Keratinocyte (primary cell): Measurements from ENCODE around the gene TMEM87B.
"Not testable (repeated sequence)": the region's sequence is repeated elsewhere in the genome, so short reads cannot be mapped to it uniquely, and the experiment has no call there.

Source experiments
- EZH2 ChIP-seq: IDR thresholded peaks from one replicate; pipeline ENCODE4 v1.6.1; 2012; ENCODE audit warnings: inconsistent platforms, mild to moderate bottlenecking, low read length, moderate library complexity
- TF ChIP-seq, protein P1 (sequence below), 3 experiments: IDR thresholded peaks in 1 of 3; conservative IDR thresholded peaks in 1 of 3; optimal IDR thresholded peaks in 1 of 3; 2 replicates in 2 of 3; 3 replicates in 1 of 3; pipeline versions ENCODE3 to v1.5.1; 2011; ENCODE audit warnings: low read length in 3 of 3, mild to moderate bottlenecking in 3 of 3, moderate library complexity in 2 of 3, control low read depth in 1 of 3, inconsistent platforms in 1 of 3; ENCODE audit not compliant: insufficient read depth in 2 of 3; ENCODE audit errors: extremely low read depth in 1 of 3

DNA sequence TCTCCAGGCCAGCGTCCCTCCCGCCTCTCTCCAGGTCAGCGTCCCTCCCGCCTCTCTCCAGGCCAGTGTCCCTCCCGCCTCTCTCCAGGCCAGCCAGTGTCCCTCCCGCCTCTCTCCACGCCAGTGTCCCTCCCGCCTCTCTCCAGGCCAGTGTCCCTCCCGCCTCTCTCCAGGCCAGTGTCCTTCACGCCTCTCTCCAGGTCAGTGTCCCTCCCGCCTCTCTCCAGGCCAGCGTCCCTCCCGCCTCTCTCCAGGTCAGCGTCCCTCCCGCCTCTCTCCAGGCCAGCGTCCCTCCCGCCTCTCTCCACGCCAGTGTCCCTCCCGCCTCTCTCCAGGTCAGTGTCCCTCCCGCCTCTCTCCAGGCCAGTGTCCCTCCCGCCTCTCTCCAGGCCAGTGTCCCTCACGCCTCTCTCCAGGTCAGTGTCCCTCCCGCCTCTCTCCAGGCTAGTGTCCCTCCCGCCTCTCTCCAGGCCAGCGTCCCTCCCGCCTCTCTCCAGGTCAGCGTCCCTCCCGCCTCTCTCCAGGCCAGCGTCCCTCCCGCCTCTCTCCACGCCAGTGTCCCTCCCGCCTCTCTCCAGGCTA, 84.1 kb downstream of the TMEM87B start:
- TF ChIP-seq, protein P1, sequence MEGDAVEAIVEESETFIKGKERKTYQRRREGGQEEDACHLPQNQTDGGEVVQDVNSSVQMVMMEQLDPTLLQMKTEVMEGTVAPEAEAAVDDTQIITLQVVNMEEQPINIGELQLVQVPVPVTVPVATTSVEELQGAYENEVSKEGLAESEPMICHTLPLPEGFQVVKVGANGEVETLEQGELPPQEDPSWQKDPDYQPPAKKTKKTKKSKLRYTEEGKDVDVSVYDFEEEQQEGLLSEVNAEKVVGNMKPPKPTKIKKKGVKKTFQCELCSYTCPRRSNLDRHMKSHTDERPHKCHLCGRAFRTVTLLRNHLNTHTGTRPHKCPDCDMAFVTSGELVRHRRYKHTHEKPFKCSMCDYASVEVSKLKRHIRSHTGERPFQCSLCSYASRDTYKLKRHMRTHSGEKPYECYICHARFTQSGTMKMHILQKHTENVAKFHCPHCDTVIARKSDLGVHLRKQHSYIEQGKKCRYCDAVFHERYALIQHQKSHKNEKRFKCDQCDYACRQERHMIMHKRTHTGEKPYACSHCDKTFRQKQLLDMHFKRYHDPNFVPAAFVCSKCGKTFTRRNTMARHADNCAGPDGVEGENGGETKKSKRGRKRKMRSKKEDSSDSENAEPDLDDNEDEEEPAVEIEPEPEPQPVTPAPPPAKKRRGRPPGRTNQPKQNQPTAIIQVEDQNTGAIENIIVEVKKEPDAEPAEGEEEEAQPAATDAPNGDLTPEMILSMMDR (optimal IDR thresholded peaks at IDR 0.05 in 1 of 3, IDR thresholded peaks at IDR 0.05 in 1 of 3, conservative IDR thresholded peaks at IDR 0.05 in 1 of 3; ENCODE audit: extremely low read depth in 1 of 3, insufficient read depth in 2 of 3, low read length in 3 of 3) = not testable (repeated sequence)
- TF ChIP-seq EZH2 = not testable (repeated sequence)
